Measurements from ENCODE around the gene TTLL13. TPM values are rescaled to one million over a fixed set of nuclear protein-coding genes. Genes with fewer than 3 reads are reported as not detected.
A peak's percentile ranks its signal among the peaks of the same experiment; 100 is the strongest.
"Not testable (repeated sequence)": the region's sequence is repeated elsewhere in the genome, so short reads cannot be mapped to it uniquely, and the experiment has no call there.

The TTLL13 gene
- total RNA-seq, 6 experiments from 2014 or later: 0.13 to 0.46 TPM; not detected in 4

DNA sequence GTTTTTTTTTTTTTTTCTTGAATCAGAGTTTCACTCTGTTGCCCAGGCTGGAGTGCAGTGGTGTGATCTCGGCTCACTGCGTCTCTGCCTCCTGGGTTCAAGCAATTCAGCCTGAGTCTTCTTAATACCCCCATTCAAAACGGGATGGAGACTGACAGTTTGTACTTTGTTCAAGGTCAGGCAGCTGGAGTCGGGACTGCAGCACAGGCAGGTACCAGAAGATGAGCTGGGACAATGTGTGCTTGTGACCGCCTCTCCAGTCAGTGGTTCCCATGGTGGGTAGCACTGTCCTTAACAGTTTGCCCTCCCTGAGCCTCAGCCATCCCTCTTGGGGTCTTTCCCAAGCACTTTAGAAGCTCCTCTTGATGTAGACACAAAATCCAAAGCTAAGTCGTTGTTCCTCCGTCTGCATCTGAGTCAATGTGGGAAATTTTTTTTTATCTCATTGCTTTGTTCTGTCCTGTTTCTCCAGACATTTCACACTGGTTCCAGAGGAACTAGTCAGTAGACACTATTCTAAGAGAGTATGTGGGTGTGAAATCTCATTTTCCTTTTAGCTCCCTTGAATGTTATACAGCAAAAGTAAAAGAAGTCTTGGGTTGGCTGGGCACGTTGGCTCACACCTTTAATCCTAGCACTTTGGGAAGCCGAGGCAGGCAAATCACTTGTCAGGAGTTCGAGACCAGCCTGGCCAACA lies 5.3 kb upstream of the TTLL13 start:
- DNase-seq (no peak), ATAC-seq (no peak)
- Histone ChIP-seq H3K4me1 (no peaks in the 10 kb centered on the region), H3K4me3 (no peak overlapping the region), H3K36me3 (peaks cover 0 to 9% (median 2%) of the 10 kb centered on the region in 4 donors), H3K27ac (no peak overlapping the region), H3K27me3 (no peaks in the 10 kb centered on the region), H3K9me3 (no peaks in the 10 kb centered on the region)
- intact Hi-C loops (cut with DNase I): no loop called here
- 89% methylated on average over 7 of the region's 10 CpGs for WGBS (ENCODE audit: insufficient coverage, low coverage, low lambda C conversion rate, missing lambda C conversion rate)
- TF ChIP-seq, protein P1, sequence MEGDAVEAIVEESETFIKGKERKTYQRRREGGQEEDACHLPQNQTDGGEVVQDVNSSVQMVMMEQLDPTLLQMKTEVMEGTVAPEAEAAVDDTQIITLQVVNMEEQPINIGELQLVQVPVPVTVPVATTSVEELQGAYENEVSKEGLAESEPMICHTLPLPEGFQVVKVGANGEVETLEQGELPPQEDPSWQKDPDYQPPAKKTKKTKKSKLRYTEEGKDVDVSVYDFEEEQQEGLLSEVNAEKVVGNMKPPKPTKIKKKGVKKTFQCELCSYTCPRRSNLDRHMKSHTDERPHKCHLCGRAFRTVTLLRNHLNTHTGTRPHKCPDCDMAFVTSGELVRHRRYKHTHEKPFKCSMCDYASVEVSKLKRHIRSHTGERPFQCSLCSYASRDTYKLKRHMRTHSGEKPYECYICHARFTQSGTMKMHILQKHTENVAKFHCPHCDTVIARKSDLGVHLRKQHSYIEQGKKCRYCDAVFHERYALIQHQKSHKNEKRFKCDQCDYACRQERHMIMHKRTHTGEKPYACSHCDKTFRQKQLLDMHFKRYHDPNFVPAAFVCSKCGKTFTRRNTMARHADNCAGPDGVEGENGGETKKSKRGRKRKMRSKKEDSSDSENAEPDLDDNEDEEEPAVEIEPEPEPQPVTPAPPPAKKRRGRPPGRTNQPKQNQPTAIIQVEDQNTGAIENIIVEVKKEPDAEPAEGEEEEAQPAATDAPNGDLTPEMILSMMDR (IDR thresholded peaks at IDR 0.05): no peak
- no peak for TF ChIP-seq POLR2A (IDR thresholded peaks at IDR 0.05)

DNA sequence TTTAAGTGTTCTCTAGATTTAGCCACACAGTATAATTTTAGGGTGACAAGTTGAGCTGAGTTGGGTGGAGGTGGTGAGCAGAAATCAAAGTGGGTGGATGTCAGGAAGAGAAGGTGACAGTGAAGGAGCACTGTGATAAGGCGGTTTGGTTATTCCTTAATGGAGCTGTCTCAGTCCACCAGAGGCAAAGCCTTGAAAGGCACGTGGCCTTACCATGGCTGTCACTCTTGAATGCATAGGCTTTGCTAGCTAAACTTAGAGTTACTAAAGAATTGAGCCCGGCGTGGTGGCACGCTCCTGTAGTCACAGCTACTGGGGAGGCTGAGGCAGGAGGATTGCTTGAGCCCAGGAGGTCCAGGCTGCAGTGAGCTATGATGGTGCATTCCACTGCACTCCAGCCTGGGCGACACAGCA lies 560 bp upstream of the TTLL13 start:
- no peaks in the 10 kb centered on the region for H3K9me3 ChIP-seq
- peak overlapping the region in 2 of 3 donors; percentile 55 to 58 for H3K4me3 ChIP-seq
- no peak for ATAC-seq
- 30% methylated on average over 3 of the region's 6 CpGs for WGBS (ENCODE audit: insufficient coverage, low coverage, low lambda C conversion rate, missing lambda C conversion rate)
- no peak overlapping the region for H3K27ac ChIP-seq
- intact Hi-C loops (cut with DNase I): no loop called here
- H3K27me3 ChIP-seq: no peaks in the 10 kb centered on the region
- H3K36me3 ChIP-seq: no peaks in the 10 kb centered on the region
- peaks cover 0 to 4% (median 0%) of the 10 kb centered on the region in 4 donors for H3K4me1 ChIP-seq
- DNase-seq: no peak
- TF ChIP-seq, protein P1 (IDR thresholded peaks at IDR 0.05): no peak
- no peak for TF ChIP-seq POLR2A (IDR thresholded peaks at IDR 0.05)

DNA sequence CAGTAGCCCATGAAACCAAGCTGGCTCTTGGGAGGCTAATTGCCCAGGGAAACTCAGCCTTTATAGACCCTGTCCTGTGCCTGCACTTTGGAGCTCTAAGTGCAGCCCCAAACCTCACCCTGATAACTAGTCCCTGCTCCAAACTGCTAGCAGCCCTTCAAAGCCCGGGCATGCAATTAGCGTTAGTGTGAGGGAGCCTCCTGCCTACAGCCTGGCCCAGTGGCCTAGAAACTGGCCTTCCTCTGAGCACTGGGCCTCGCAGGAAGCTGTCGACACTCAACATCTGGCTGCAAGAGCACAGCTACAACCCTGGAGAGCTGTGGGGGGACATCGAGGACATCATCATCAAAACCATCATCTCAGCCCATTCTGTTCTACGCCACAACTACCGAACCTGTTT lies 8.4 kb downstream of the TTLL13 start:
- Histone ChIP-seq H3K9me3 (no peaks in the 10 kb centered on the region), H3K4me1 (no peaks in the 10 kb centered on the region), H3K27me3 (no peaks in the 10 kb centered on the region), H3K27ac (no peak overlapping the region), H3K4me3 (no peak overlapping the region), H3K36me3 (no peaks in the 10 kb centered on the region)
- intact Hi-C loops (cut with DNase I): no loop called here
- 100% methylated on average over 2 of the region's 7 CpGs for WGBS (ENCODE audit: insufficient coverage, low coverage, low lambda C conversion rate, missing lambda C conversion rate)
- ATAC-seq (no peak), DNase-seq (no peak)
- TF ChIP-seq POLR2A (IDR thresholded peaks at IDR 0.05): no peak
- TF ChIP-seq, protein P1 (IDR thresholded peaks at IDR 0.05): no peak

DNA sequence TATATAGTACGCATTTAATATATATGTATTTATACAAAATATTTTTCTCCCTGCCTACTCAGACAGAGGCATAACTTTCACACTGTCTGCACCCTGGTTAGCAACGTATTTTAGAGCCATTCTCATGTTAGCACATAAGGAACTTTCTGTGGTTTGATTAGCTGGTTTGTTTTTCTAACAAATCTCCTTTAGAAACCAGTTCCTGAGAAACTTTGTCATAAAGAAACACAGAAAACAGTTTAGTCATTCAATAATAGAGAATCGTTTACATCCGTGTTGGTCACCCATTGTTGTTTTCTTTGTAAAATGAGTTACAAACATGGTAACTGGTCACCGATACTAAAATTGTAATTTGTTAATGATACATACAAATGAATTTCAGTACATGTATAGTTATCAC lies 10.2 kb downstream of the TTLL13 start:
- Histone ChIP-seq H3K27me3 (no peaks in the 10 kb centered on the region), H3K36me3 (no peaks in the 10 kb centered on the region), H3K27ac (no peak overlapping the region), H3K4me3 (no peak overlapping the region), H3K4me1 (peaks cover 0 to 5% (median 2%) of the 10 kb centered on the region in 4 donors), H3K9me3 (no peaks in the 10 kb centered on the region)
- ATAC-seq: no peak
- 82% methylated on average over 5 of the region's 5 CpGs for WGBS (ENCODE audit: insufficient coverage, low coverage, low lambda C conversion rate, missing lambda C conversion rate)
- intact Hi-C loops (cut with DNase I): no loop called here
- no peak for DNase-seq
- TF ChIP-seq POLR2A (IDR thresholded peaks at IDR 0.05): no peak
- TF ChIP-seq, protein P1 (IDR thresholded peaks at IDR 0.05): no peak

DNA sequence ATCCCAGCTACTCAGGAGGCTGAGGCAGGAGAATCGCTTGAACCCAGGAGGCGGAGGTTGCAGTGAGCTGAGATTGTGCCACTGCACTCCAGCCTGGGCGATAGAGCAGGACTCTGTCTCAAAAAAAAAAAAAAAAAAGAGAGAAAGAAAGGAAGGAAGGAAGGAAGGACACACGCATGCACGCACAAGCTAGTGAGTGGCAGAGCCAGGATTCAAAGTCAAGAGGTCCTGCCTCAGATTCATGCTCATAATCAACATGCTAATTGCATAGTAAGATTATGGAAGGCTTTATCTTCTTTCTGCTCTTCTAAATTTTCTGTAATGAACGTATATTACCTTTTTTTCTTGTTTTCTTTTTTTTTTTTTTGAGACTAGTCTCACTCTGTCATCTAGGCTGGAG lies 11.4 kb downstream of the TTLL13 start:
- WGBS (ENCODE audit: insufficient coverage, low coverage, low lambda C conversion rate, missing lambda C conversion rate): 22% methylated on average over 1 of the region's 6 CpGs
- H3K27ac ChIP-seq; DNase-seq; ATAC-seq; H3K4me1 ChIP-seq; H3K4me3 ChIP-seq; H3K36me3 ChIP-seq; H3K9me3 ChIP-seq; intact Hi-C loops (cut with DNase I); H3K27me3 ChIP-seq: not testable (repeated sequence)

Data from right lobe of liver (tissue), 6 donors.